ENCODE results near the gene DACT3.

DACT3 gene

DNA sequence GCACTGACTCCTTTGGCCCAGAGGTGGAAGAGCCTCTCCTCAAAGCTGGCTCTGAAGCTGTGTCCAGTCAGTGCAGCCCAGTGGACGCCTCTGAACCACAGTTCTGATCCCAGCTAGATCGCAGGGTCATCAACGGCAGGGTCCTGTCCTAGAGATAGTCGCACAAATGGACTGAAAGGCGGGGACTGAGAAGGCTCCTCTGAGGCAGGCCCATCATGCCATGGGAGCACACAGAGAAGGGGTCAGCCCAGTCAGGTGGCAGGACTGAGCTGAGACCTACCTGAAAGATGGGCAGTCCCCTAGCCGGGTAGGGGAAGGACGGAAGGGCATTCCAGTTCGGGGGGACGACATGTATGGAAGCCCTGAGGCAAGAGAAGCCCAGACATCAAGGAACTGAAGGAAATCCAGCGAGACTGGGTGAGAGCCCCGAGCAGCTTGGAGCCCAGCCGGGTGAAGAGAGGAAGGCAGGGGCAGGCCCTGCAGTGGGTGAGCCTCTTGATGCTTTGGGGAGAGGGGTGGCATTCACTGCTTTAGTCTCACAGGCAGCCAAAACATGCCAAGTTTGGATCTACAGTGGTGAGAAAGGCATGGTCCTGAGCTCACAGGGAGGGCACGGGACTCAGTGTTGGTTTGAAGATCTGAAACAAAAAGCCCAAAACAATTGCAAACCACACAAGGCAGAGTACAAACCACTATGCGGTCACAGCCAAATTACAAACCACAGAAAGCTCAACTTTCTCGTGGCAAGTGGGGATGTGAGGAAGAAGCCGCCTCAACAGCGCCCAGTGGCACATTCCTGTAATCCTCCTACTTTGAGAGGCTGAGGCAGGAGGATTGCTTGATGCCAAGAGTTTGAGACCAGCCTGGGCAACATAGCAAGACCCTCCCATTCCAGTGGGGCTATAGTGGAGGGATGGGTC lies 49.9 kb downstream of the DACT3 start:
- no peak for DNase-seq (ENCODE audit: low spot score)

DNA sequence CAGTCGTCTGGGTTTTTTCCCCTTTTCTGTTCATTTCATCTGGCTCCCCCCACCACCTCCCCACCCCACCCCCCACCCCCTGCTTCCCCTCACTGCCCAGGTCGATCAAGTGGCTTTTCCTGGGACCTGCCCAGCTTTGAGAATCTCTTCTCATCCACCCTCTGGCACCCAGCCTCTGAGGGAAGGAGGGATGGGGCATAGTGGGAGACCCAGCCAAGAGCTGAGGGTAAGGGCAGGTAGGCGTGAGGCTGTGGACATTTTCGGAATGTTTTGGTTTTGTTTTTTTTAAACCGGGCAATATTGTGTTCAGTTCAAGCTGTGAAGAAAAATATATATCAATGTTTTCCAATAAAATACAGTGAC lies 50.6 kb downstream of the DACT3 start:
- DNase-seq (ENCODE audit: low spot score) = no peak

DNA sequence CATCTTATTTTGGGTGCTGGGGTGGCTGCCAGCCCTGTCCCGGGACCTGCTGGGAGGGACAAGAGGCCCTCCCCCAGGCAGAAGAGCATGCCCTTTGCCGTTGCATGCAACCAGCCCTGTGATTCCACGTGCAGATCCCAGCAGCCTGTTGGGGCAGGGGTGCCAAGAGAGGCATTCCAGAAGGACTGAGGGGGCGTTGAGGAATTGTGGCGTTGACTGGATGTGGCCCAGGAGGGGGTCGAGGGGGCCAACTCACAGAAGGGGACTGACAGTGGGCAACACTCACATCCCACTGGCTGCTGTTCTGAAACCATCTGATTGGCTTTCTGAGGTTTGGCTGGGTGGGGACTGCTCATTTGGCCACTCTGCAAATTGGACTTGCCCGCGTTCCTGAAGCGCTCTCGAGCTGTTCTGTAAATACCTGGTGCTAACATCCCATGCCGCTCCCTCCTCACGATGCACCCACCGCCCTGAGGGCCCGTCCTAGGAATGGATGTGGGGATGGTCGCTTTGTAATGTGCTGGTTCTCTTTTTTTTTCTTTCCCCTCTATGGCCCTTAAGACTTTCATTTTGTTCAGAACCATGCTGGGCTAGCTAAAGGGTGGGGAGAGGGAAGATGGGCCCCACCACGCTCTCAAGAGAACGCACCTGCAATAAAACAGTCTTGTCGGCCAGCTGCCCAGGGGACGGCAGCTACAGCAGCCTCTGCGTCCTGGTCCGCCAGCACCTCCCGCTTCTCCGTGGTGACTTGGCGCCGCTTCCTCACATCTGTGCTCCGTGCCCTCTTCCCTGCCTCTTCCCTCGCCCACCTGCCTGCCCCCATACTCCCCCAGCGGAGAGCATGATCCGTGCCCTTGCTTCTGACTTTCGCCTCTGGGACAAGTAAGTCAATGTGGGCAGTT lies 51.2 kb downstream of the DACT3 start:
- no peak for DNase-seq (ENCODE audit: low spot score)

DNA sequence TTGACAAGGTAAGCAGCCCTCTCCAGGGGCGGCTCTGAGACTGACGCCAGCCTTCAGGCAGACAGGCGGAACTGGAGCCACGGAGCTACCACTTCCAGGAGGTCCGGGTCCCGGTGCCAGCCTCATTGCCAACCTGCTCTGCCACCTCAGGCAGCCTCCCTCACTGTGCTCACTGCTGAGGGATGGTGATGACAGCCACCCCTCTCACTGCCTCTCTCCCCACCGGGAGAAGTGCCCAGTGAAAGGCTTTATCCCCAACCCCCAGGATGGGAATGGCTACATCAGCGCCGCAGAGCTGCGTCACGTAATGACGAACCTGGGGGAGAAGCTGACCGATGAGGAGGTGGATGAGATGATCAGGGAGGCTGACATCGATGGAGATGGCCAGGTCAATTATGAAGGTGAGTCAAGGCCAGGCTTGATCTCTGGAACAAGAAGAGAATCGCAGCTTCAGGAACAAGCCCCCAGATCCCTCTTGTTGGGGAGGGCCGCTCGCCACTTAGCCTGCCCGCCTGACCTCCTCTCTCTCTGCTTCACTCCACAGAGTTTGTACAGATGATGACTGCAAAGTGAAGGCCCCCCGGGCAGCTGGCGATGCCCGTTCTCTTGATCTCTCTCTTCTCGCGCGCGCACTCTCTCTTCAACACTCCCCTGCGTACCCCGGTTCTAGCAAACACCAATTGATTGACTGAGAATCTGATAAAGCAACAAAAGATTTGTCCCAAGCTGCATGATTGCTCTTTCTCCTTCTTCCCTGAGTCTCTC lies 52.2 kb downstream of the DACT3 start:
- DNase-seq (ENCODE audit: low spot score) = no peak

DNA sequence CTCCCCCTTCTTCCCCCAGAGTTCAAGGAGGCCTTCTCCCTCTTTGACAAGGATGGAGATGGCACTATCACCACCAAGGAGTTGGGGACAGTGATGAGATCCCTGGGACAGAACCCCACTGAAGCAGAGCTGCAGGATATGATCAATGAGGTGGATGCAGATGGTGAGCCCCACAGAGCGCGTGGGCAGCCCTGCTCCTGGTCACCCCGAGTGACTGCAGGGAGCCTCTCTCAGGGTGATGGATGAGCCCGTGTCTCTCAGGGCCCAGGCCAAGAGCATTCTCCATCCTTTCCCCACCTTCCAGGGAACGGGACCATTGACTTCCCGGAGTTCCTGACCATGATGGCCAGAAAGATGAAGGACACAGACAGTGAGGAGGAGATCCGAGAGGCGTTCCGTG lies 52.8 kb downstream of the DACT3 start:
- DNase-seq (ENCODE audit: low spot score) = no peak

DNA sequence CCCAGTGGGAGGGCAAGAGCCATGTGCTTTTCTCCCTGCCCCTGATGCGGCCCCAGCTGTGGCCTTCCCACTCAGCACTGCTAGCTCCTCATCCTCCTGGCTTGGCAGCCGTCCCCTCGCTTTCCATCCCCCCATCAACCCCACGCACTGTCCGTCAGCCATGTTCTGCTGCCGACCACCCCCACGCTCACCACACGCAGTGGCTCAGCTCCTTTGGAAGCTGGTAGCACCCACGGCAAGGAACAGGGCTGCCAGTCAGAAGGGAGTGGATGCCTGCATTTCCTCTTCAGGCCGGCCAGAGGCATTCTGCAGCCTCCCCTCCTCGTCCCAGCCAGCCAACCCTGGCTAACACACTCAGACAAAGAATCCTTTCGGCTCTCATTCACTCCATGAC lies 53.5 kb downstream of the DACT3 start:
- no peak for DNase-seq (ENCODE audit: low spot score)

GRCh38 chr19:46606681-46607447 lies 54.1 kb downstream of the DACT3 start:
- DNase-seq (ENCODE audit: low spot score) = no peak

- DNase-seq (ENCODE audit: low spot score) = no peak
These were observed 55.0 kb downstream of the DACT3 start for GRCh38 chr19:46606019-46606418.

DNA sequence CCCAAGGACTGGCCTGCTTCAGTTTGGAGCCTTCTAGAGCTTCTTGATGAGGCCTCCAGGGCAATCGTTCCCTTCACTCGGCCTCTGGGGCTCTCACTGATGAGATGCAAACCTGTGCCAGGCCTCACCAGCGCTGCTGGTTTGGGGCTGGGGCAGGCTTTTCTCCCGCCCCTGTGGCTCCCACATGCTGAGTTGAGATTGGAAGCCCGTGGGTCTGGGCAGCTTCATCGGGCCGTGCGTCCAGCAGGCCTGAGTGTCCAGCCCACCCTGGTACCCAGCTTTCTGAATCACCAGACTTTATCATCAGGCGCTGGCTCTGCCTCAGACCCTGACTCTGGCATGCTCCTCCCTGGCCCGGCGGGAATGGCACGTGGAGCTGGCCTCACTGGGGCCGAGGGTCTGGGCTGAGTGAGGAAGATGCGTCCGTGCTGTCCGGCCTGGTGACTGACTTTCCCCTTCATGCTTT lies 55.6 kb downstream of the DACT3 start:
- DNase-seq (ENCODE audit: low spot score) = no peak

- no peak for DNase-seq (ENCODE audit: low spot score)
These were observed 56.1 kb downstream of the DACT3 start for GRCh38 chr19:46604781-46605355.

DNA sequence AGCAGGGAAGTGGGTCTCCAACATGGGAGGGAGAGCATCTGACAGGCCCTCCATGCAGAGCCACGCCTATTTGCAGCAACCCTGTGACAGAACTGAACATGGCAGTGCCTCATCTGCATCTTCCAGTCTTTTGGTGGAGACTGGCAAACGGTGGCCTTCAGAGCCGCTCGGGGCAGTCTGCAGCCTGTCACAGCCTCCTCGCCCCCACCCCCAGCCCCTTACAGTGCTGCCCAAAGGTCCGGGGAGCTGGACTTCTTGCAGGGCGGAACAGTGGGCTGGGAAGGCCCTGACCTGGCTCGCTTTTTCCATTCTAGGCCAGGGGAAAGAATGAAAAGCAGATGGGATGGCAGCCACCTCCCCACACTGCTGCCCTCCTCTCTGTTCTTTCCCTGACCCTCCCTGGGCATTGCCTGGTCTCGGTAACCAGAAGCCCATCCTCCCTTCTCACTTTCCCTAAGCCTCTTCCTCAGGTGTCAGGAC lies 57.2 kb downstream of the DACT3 start:
- DNase-seq (ENCODE audit: low spot score) = no peak

GRCh38 chr19:46603195-46603637 lies 57.8 kb downstream of the DACT3 start:
- peak; percentile 67 for DNase-seq (ENCODE audit: low spot score)

GRCh38 chr19:46602392-46603194 lies 58.4 kb downstream of the DACT3 start:
- no peak for DNase-seq (ENCODE audit: low spot score)

DNA sequence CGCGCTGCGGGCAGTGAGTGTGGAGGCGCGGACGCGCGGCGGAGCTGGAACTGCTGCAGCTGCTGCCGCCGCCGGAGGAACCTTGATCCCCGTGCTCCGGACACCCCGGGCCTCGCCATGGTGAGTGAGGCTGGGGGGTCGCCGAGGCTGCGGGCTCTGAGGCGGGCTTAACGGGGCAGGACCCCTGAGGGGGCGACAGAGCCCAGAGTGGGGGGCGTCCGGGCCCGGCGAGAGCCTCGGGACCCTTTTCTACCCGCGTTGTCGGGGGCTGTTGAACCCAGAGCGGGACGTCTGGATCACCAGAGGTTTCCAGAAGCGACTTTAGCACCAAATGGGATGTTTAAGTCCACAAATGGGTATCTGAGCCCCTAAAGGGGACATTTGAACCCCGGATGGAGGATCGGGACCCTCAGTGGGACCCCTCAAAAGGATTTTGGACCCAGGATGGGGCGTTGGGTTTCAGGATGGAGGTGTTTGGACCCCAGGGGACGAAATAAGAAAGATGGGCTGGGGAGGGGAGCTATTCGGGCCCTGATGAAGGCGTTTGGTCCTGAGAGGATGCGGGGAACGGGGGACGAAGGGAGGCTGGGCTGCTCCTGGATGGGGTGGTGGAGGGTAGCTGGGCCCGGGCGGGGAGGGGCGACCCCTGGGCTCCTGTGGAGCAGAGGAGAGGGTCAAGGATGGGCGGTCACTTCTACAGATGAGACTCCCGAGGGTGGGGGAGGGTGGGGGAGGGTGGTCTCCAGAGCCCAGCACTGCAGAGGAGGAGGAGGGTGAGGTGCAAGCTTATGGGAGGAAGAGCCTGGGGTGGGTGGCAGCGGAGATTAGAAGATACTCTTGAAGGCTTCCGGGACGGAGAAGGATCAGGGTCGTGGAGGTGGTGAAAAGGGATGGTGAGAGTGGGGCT lies 59.4 kb downstream of the DACT3 start, which contains the start of gene CALM3:
CALM3 (plus strand) TSS at position 13 of the 907 bp plus-strand sequence; CDS start at position 118, 105 bp downstream.
- no peak for DNase-seq (ENCODE audit: low spot score)

GRCh38 chr19:46600384-46601317 lies 60.3 kb downstream of the DACT3 start:
- DNase-seq (ENCODE audit: low spot score) = peak; percentile 97

DNA sequence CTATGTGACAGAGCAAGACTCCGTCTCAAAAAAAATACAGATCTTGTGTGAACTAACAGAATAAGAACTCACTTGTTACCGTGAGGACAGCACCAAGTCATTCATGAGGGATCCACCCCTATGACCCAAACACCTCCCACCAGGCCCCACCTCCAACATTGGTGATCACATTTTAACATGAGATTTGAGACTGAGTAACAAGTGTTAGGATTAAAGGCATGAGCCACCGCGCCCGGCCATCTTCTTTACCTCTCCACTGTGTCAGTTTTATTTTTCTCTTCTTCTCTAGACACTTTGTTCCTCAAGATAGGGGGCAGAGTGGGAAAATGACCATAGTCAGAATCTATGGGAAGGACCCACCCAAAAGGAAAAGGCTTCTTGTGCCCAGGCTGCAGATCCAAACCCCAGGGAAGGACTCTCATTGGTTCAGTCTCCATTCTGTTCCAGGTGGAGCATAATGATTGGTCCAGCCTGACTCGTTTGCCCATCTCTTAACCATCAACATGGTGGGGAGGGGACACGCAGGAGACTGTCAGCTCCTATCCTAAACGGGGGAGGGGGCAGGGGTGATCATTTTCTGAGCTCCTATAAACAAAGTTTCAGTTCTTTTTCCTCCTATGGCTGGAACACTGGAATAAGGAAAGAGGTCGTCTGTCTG lies 61.1 kb downstream of the DACT3 start:
- no peak for DNase-seq (ENCODE audit: low spot score)

- DNase-seq (ENCODE audit: low spot score) = no peak
These were observed 62.5 kb downstream of the DACT3 start for GRCh38 chr19:46598372-46598917.
